ENCODE results near the gene RHBDF1. TPM values are rescaled to one million over a fixed set of nuclear protein-coding genes. Genes with fewer than 3 reads are reported as not detected.
A peak's percentile ranks its signal among the peaks of the same experiment; 100 is the strongest.

The RHBDF1 gene
- total and polyA plus RNA-seq, 9 of the 15 experiments (the other 6 are each of a cell fraction or from before 2014, with no cell fraction given) = 1.0 to 8.2 (median 4.2) TPM

DNA sequence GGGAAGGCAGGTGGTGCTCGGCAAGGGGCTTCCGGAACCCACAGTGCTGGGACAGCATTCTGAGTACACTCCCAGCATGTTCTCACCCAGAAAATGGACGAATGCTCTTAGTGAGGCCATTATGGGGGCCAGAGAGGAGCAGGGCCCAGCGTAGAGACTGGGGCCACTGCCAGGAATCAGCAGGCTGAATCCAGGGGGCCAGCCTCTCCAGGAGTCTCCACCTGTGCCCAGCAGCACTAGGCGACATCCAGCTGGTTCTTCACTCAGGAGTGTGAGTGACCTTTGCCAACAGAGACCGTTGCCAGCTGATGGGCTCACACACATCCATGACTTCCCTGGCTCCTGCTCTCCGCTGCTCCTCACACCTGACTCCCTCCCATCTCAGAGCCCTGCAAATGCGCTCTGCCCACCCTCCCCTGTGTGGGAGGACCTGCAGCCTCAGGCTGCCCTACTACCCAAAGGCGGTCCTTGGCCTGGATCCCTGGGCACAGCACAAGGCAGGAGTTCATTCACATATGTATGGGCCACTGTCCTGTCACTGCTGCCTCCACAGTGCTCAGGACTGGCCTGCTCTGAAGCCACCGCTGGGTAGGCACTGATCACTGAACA, 5.1 kb downstream of the RHBDF1 start:
- ATAC-seq = no peak
- Histone ChIP-seq H3K9ac (ENCODE audit: insufficient read depth in 1 of 2, low read depth in 2 of 2, low read length in 2 of 2) (peak overlapping the region in 1 of 2 experiments; percentile 67; a peak in 2 of 4 replicates), H3K4me3 (no peak overlapping the region), H3K9me3 (replicated peaks; ENCODE audit: control insufficient read depth, insufficient read depth, low read depth, low read length) (no peaks in the 10 kb centered on the region), H3K27me3 (ENCODE audit: control insufficient read depth in 2 of 2, insufficient read depth in 2 of 2, low read length in 2 of 2) (no peaks in the 10 kb centered on the region), H4K20me1 (replicated peaks; ENCODE audit: control insufficient read depth, insufficient read depth, low read length) (peaks cover 10% of the 10 kb centered on the region), H3K27ac (ENCODE audit: extremely low read depth, low read depth, low read length) (no peak overlapping the region), H3K4me2 (ENCODE audit: insufficient read depth, low read length) (no peak overlapping the region), H3K4me1 (replicated peaks in 1 of 2; ENCODE audit: control insufficient read depth in 2 of 2, insufficient read depth in 2 of 2, low read length in 2 of 2) (peaks cover 0 to 63% of the 10 kb centered on the region in 2 experiments; a peak in 3 of 5 replicates), H2AFZ (ENCODE audit: low read depth, low read length) (no peak overlapping the region), H3K79me2 (ENCODE audit: control insufficient read depth, insufficient read depth, low read length) (no peaks in the 10 kb centered on the region), H3K9me1 (ENCODE audit: control insufficient read depth, insufficient read depth, low read length) (no peaks in the 10 kb centered on the region), H3K36me3 (ENCODE audit: control insufficient read depth, insufficient read depth, low read length) (no peaks in the 10 kb centered on the region)
- intact Hi-C loops (cut with micrococcal nuclease) (no loop called here), in situ Hi-C loops (cut with MboI) (no loop called here)
- CTCF ChIA-PET (ENCODE audit: low intra/inter-chr PET ratio) = interaction anchor here (3.4 to 7.3 kb wide), 2 partner anchors 30 to 114 kb away, joined by 41 to 125 read pairs; partner anchors contain the start of gene HBQ1
- FAIRE-seq = no peak
- DNase-seq (ENCODE audit: extremely low read depth in 1 of 4, low spot score in 3 of 4) = no peak
- no TSS peak for BruUV-seq (replicated peaks)
- WGBS (ENCODE audit: insufficient coverage, low coverage, missing lambda C conversion rate) = 65% methylated on average over 10 of the region's 10 CpGs
- POLR2A ChIA-PET = interaction anchor here (0.7 to 1.7 kb wide), 3 partner anchors 10 to 583 kb away, joined by 3 to 4 read pairs (median 3); no protein-coding TSS in a partner anchor
- TF ChIP-seq ETV5 (CRISPR knock-in tag; IDR thresholded peaks at IDR 0.05; ENCODE audit: low read depth) (no peak), CREBBP (IDR thresholded peaks at IDR 0.05; ENCODE audit: low read depth, low read length) (no peak), TBL1XR1 (IDR thresholded peaks at IDR 0.05; ENCODE audit: low read length in 2 of 2) (no peak), SMARCA4 (IDR thresholded peaks at IDR 0.05) (no peak), ZNF644 (tag; IDR thresholded peaks at IDR 0.05; ENCODE audit: low read depth) (no peak), GATAD2A (IDR thresholded peaks at IDR 0.05) (no peak), ZBTB17 (CRISPR knock-in tag; IDR thresholded peaks at IDR 0.05) (no peak), GABPB1 (CRISPR knock-in tag; IDR thresholded peaks at IDR 0.05) (no peak), MEF2A (IDR thresholded peaks at IDR 0.05; ENCODE audit: control insufficient read depth, low read depth, low read length) (no peak), ATF7 (IDR thresholded peaks at IDR 0.05) (no peak)
- TF ChIP-seq, protein P1, sequence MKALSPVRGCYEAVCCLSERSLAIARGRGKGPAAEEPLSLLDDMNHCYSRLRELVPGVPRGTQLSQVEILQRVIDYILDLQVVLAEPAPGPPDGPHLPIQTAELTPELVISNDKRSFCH (CRISPR knock-in tag; IDR thresholded peaks at IDR 0.05) = no peak
- TF ChIP-seq, protein P1 (tag; IDR thresholded peaks at IDR 0.05) = no peak
- TF ChIP-seq, protein P2, sequence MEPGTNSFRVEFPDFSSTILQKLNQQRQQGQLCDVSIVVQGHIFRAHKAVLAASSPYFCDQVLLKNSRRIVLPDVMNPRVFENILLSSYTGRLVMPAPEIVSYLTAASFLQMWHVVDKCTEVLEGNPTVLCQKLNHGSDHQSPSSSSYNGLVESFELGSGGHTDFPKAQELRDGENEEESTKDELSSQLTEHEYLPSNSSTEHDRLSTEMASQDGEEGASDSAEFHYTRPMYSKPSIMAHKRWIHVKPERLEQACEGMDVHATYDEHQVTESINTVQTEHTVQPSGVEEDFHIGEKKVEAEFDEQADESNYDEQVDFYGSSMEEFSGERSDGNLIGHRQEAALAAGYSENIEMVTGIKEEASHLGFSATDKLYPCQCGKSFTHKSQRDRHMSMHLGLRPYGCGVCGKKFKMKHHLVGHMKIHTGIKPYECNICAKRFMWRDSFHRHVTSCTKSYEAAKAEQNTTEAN (CRISPR knock-in tag; IDR thresholded peaks at IDR 0.05) = no peak
- TF ChIP-seq, protein P3, sequence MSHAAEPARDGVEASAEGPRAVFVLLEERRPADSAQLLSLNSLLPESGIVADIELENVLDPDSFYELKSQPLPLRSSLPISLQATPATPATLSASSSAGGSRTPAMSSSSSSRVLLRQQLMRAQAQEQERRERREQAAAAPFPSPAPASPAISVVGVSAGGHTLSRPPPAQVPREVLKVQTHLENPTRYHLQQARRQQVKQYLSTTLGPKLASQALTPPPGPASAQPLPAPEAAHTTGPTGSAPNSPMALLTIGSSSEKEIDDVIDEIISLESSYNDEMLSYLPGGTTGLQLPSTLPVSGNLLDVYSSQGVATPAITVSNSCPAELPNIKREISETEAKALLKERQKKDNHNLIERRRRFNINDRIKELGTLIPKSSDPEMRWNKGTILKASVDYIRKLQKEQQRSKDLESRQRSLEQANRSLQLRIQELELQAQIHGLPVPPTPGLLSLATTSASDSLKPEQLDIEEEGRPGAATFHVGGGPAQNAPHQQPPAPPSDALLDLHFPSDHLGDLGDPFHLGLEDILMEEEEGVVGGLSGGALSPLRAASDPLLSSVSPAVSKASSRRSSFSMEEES (CRISPR knock-in tag; IDR thresholded peaks at IDR 0.05) = no peak
- TF ChIP-seq, protein P4, sequence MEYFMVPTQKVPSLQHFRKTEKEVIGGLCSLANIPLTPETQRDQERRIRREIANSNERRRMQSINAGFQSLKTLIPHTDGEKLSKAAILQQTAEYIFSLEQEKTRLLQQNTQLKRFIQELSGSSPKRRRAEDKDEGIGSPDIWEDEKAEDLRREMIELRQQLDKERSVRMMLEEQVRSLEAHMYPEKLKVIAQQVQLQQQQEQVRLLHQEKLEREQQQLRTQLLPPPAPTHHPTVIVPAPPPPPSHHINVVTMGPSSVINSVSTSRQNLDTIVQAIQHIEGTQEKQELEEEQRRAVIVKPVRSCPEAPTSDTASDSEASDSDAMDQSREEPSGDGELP (CRISPR knock-in tag; IDR thresholded peaks at IDR 0.05; ENCODE audit: borderline replicate concordance) = no peak
